Right cardiac atrium (tissue), 5 donors: ENCODE data around the gene ARHGAP15. TPM values are rescaled to one million over a fixed set of nuclear protein-coding genes. Genes with fewer than 3 reads are reported as not detected.
"Not testable (repeated sequence)": the region's sequence is repeated elsewhere in the genome, so short reads cannot be mapped to it uniquely, and the experiment has no call there.

Source experiments
- ATAC-seq, 2 donors: fragments of 200-7000 bp; cut with Tn5 transposase; one replicate each; pipeline versions ENCODE4 v1.8.0 to v1.9.1; 2020; ENCODE audit warnings: moderate library complexity in 2 of 2, mild to moderate bottlenecking in 1 of 2
- DNase-seq, 3 donors: peaks; one replicate each; pipeline ENCODE4 v3.0.0-alpha.2; 2020
- H3K27ac ChIP-seq: one replicate; pipeline ENCODE4 v1.5.1; 2013; ENCODE audit warnings: mild to moderate bottlenecking, low read length, control low read depth, moderate library complexity
- H3K27me3 ChIP-seq: one replicate; pipeline ENCODE4 v1.6.1; 2013; ENCODE audit not compliant: control insufficient read depth, insufficient read depth
- H3K4me1 ChIP-seq: one replicate; pipeline ENCODE4 v1.6.1; 2013; ENCODE audit warnings: low read length; ENCODE audit not compliant: control insufficient read depth, insufficient read depth
- H3K4me3 ChIP-seq: one replicate; pipeline ENCODE4 v1.5.1; 2013; ENCODE audit warnings: low read length, control low read depth
- H3K9me3 ChIP-seq: one replicate; pipeline ENCODE4 v1.6.1; 2013; ENCODE audit warnings: low read length; ENCODE audit not compliant: control insufficient read depth
- WGBS: extraction: QIAGEN DNeasy Blood & Tissue Kit; methylation state at CpG from one replicate; pipeline ENCODE4 v1.1.7; 2013; 5-methylcytosine and 5-hydroxymethylcytosine counted together
- intact Hi-C, 4 donors: fragments of 100-400 bp; cut with DNase I; formaldehyde crosslinking; loops; one replicate each; pipeline versions ENCODE4 v1.11.0 to v1.14.0; 2022 to 2023
- long read RNA-seq, 4 donors: library from polyadenylated mRNA; unstranded; transcript quantifications; one replicate each; pipeline ENCODE4 v2.0.0, GENCODE V29; 2020 to 2021
- polyA plus RNA-seq: library from polyadenylated mRNA; stranded (reverse); fragments of 200-250 nt; gene quantifications from one replicate; pipeline ENCODE4 v1.2.3, GENCODE V29; 2013
- total RNA-seq, 4 donors: library from RNA; stranded (reverse); fragmentation: NEBNext Ultra II Directional; extraction: Animal tissue kit (Norgen Biotek cat#: 25700); gene quantifications; one replicate each; pipeline ENCODE4 v1.2.1, GENCODE V29; 2021
- donor health status: healthy with polysubstance abuse.
- donor health status: DM: no; HTN: yes; CAD: no.
- donor health status: DM: no; HTN: no; CAD: no.
- donor health status: DM: no; HTN: yes; CAD: no; lungs with severe emphysema.
- donor health status: DM: yes; HTN: yes; CAD: no.

Gene ARHGAP15
- total RNA-seq (1 to 10 TPM; 4.5 to 8.4 (median 6.3) TPM), polyA plus RNA-seq (8.2 TPM)
- long read RNA-seq, donor 1, partial matches to known transcripts = 1 of 6 reads
- long read RNA-seq, donor 1, other reads (novel, unspliced or antisense) = 5 of 6 reads
- long read RNA-seq, donor 2, partial matches to known transcripts = 1 of 2 reads
- long read RNA-seq, donor 2, other reads (novel, unspliced or antisense) = 0 of 2 reads
- long read RNA-seq, donor 3, partial matches to known transcripts = 2 of 5 reads
- long read RNA-seq, donor 3, other reads (novel, unspliced or antisense) = 3 of 5 reads
- long read RNA-seq, donor 4, partial matches to known transcripts = 0 of 1 reads
- long read RNA-seq, donor 4, other reads (novel, unspliced or antisense) = 1 of 1 reads

DNA sequence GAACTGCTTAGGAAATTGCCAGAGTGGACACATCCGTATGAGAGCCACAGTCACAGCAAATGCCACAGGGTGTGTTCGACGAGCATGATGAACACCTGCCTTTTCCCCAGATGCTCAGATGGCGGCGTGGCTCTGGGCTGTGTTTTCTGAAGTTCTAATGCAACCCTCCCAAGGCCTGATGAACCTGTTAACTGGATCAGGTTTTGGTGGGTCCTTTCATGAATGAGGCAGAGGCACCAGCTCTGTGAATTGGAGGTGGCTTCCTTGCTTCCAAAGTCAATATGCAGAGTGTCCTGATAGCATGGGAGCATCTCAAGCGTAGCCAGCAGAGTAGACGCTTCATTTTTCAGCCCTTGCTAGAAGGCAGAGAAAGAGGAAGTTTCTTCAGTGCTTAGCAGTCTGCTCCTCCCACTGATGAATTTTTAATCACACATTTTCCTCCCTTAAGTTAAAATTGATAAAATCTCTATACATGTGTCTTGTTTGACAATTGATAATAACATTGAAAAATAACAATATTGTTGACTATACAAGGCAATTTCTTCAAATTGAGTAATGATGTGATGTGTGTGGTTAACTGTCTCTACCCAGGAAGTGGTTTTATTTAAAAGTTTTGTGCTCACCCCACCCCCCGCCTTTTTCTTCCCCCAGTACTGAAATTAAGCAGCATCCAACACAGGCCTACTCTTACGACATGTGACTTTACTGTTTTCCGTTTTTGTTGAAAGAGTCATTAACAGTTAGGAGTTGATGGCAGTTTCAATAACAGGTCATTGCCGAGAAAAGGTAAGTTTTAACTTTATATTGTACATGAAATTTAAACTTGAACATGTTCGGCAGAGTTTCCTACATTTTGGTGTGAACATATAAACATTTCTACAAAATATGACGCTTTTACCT is at the start of gene ARHGAP15:
Gene ARHGAP15 (plus strand): TSS at position 739 of the 900 bp plus-strand sequence.
- no peaks in the 10 kb centered on the region for H3K9me3 ChIP-seq
- no peaks in the 10 kb centered on the region for H3K4me1 ChIP-seq
- no peak within 1 kb of the TSS for H3K4me3 ChIP-seq
- no peak within 1 kb of the TSS for H3K27ac ChIP-seq
- DNase-seq (peak in 1 of 3 donors; percentile 35), ATAC-seq (peak in 1 of 2 donors; percentile 50)
- intact Hi-C loops = no loop called here
- 70% methylated on average over 13 of the region's 13 CpGs for WGBS
- no peaks in the 10 kb centered on the region for H3K27me3 ChIP-seq

DNA sequence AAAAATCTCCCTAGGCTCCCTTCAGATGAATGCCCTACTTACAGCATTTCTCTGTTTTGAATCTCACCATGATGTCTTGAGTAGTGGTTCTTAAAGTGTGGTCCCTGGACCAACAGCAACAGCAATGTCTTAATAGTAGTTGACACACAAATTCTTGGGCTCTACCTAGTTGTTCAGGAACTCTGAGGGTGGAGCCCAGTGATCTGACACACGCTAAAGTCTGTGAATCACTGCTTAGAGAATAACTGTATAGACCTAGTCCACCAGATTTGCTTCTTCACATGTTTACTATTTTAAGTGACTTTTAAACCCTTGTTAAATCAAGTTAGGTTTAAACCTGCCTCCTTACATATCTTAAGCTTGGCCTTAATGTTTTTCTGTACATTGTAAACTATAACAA is 47.6 kb upstream of the ARHGAP15 start:
- H3K9me3 ChIP-seq = no peaks in the 10 kb centered on the region
- 82% methylated on average over 1 of the region's 1 CpG for WGBS
- no peaks in the 10 kb centered on the region for H3K27me3 ChIP-seq
- ATAC-seq = no peak
- no peaks in the 10 kb centered on the region for H3K4me1 ChIP-seq
- DNase-seq = no peak
- intact Hi-C loops = no loop called here
- no peak overlapping the region for H3K4me3 ChIP-seq
- H3K27ac ChIP-seq = no peak overlapping the region

- ATAC-seq (peak in 1 of 2 donors; percentile 28), DNase-seq (no peak)
- Histone ChIP-seq H3K4me3 (no peak overlapping the region), H3K27ac (no peak overlapping the region), H3K9me3 (no peaks in the 10 kb centered on the region), H3K4me1 (no peaks in the 10 kb centered on the region), H3K27me3 (no peaks in the 10 kb centered on the region)
- WGBS = 48% methylated on average over 2 of the region's 2 CpGs
- intact Hi-C loops = no loop called here
Measured at GRCh38 chr2:143083636-143084035, 45.6 kb upstream of the ARHGAP15 start.

DNA sequence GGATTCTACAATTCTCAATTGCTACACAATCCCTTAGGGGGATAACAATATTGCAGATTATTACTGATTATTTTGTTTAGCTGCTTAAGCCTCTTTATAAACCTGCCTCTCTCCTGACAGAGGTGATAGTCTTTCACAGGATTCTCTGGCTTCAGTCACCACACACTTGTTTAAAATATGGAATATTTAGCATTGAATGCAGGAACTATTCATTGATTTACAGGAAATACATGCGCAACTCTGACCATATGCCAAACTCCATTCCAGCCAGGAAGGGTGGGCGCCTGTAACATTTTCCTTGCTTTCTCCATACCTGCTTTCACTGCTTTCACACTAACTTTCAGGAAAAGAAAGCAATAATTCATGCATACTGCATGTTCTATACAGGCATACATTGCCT is 44.8 kb upstream of the ARHGAP15 start:
- WGBS = 73% methylated on average over 2 of the region's 2 CpGs
- H3K9me3 ChIP-seq = no peaks in the 10 kb centered on the region
- intact Hi-C loops = no loop called here
- DNase-seq (no peak), ATAC-seq (no peak)
- H3K4me3 ChIP-seq = no peak overlapping the region
- H3K27ac ChIP-seq = no peak overlapping the region
- no peaks in the 10 kb centered on the region for H3K4me1 ChIP-seq
- H3K27me3 ChIP-seq = no peaks in the 10 kb centered on the region

GRCh38 chr2:143085125-143085784 is 44.0 kb upstream of the ARHGAP15 start:
- intact Hi-C loops = no loop called here
- no peaks in the 10 kb centered on the region for H3K27me3 ChIP-seq
- H3K27ac ChIP-seq = no peak overlapping the region
- H3K9me3 ChIP-seq = no peaks in the 10 kb centered on the region
- DNase-seq = no peak
- H3K4me1 ChIP-seq = no peaks in the 10 kb centered on the region
- H3K4me3 ChIP-seq = no peak overlapping the region
- WGBS = 78% methylated on average over 1 of the region's 1 CpG
- ATAC-seq = no peak

DNA sequence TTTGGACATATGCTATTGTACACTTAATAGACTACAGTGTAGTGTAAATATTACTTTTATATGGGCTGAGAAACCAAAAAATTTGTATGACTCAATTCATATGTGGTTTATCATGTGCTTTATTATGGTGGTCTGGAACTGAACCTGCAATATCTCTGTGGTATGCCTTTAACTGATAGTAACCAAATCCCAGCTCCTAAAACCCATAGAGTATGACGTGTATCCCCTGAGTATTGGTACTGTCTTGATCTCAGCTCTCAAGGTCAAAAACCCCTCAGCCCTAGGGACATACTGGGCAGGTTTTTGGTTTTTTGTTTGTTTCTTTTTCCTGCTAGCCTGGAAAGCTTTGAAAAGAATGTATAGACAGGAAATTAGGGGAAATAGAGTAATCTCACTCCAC is 42.2 kb upstream of the ARHGAP15 start:
- intact Hi-C loops = no loop called here
- 46% methylated on average over 1 of the region's 1 CpG for WGBS
- DNase-seq = no peak

GRCh38 chr2:143088388-143088787 is 40.8 kb upstream of the ARHGAP15 start:
- no peaks in the 10 kb centered on the region for H3K4me1 ChIP-seq
- no peaks in the 10 kb centered on the region for H3K27me3 ChIP-seq
- intact Hi-C loops = no loop called here
- ATAC-seq (no peak), DNase-seq (no peak)
- no peak overlapping the region for H3K27ac ChIP-seq
- H3K9me3 ChIP-seq = no peaks in the 10 kb centered on the region
- 79% methylated on average over 4 of the region's 4 CpGs for WGBS
- no peak overlapping the region for H3K4me3 ChIP-seq

More for the DNA sequence above, 42.2 kb upstream of the ARHGAP15 start:
- no peaks in the 10 kb centered on the region for H3K27me3 ChIP-seq
- no peak for ATAC-seq
- H3K4me1 ChIP-seq = no peaks in the 10 kb centered on the region
- no peaks in the 10 kb centered on the region for H3K9me3 ChIP-seq
- H3K27ac ChIP-seq = no peak overlapping the region
- no peak overlapping the region for H3K4me3 ChIP-seq

- H3K9me3 ChIP-seq, H3K4me1 ChIP-seq, ATAC-seq, H3K4me3 ChIP-seq, DNase-seq, H3K27me3 ChIP-seq, H3K27ac ChIP-seq, intact Hi-C loops: not testable (repeated sequence)
- WGBS = 97% methylated on average over 12 of the region's 12 CpGs
Measured at GRCh38 chr2:143089520-143089919, 39.7 kb upstream of the ARHGAP15 start.

DNA sequence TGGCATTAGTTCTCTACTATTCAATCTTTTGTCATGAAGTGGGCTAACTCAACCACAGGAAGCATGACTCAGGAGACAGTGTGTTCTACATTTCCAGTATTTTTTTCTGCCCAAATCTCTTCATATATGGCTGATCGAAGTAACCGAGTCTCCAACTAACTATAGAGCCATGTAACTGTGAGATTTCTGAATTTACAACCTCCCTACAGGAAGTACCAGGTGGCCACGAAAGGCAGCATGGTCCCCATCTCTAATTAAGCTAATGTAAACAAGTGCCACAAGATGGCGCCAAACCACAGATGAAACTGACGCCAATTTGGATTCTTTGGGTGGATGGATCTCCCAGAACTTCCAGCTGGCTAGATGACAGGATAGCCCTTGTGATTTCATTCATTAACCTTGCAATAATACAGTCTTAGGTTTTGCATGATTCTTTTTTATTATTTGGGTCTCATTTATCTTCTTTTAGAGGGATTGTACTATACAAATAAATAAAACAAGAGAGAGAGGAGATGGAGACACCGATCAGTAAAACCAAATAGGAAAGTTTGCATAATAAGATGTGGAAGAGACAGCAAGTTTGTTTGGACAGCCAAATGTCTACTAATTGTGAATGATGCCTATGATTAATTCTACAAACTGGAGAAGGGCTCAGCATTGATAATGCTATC is 18.3 kb upstream of the ARHGAP15 start:
- Histone ChIP-seq H3K4me3 (no peak overlapping the region), H3K27me3 (no peaks in the 10 kb centered on the region), H3K9me3 (no peaks in the 10 kb centered on the region), H3K4me1 (no peaks in the 10 kb centered on the region), H3K27ac (no peak overlapping the region)
- ATAC-seq = peak; percentile 41 to 57
- 20% methylated on average over 6 of the region's 6 CpGs for WGBS
- peak; percentile 37 to 67 (median 57) for DNase-seq
- intact Hi-C loops = loop anchor here in 1 of 4 donors (5.0 kb wide), 1 partner anchor 146 kb away; no protein-coding TSS in a partner anchor

- 97% methylated on average over 3 of the region's 3 CpGs for WGBS
- Histone ChIP-seq H3K27ac (no peak overlapping the region), H3K4me3 (no peak overlapping the region), H3K9me3 (no peaks in the 10 kb centered on the region), H3K27me3 (no peaks in the 10 kb centered on the region), H3K4me1 (no peaks in the 10 kb centered on the region)
- DNase-seq (no peak), ATAC-seq (no peak)
- intact Hi-C loops = no loop called here
Measured at GRCh38 chr2:143117225-143117624, 12.0 kb upstream of the ARHGAP15 start.
